Measurements from ENCODE around the gene CHCHD4.

Gene CHCHD4

DNA sequence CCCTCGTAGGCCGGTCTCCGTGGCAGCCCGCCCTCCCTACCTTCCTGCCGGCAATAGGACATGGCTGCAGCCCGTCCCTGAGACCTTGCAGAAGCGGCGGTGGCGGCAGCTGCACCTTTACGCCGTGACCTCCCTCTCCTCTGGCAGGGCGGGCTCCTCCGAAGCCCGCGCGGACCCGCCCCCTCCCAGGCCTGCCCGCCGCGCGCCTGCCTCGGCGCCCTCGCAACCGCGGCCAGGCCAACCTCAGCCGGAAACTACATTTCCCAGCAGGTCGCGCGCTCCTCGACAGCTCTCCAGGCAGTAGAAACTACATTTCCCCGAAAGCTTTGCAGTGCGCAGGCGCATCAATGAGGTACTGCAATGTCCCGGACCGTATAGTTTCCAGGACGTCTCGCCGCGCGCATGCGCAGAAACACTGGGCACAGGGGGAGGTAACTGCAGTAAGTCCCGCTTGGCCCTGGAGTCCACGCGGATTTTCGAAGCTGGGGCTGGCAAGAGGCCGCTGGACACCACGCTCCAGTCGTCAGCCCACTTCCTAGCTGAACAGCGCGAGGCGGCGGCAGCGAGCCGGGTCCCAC lies at the start of gene CHCHD4, which contains the start of gene TMEM43:
Gene CHCHD4, minus strand, starts transcription at position 256 of the 578 bp plus-strand sequence. Its CDS starts 194 bp downstream, at position 62.
Gene TMEM43, plus strand, starts transcription at position 438 of the 578 bp plus-strand sequence. CDS start 142 bp downstream, outside the sequence.
- intact Hi-C loops (cut with DNase I) = loop anchor here (5.0 to 10.0 kb wide), 2 partner anchors 227 to 530 kb away; partner anchors contain the start of gene CCDC174
- DNase-seq = peak; percentile 95 to 100 (median 100)

DNA sequence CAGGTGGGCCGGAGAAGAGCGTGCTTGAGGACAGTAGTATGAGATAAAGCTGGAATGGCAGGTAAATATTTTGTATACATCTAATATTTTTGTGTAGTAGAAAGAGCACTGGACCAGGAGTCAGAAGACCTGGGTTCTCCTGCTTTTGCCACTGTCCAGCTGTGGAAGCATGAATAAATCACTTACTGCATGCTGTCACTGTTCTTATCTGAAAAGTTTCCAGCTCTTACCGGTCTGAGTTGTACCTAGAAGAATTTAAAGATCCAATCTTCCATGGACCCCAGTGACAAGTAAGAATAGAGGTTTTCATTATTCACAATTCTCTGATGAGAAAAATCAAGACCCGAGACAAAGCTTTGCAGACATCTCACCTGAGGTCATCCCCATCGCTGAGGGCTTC lies 47.8 kb upstream of the CHCHD4 start:
- intact Hi-C loops (cut with DNase I) = no loop called here
- no peak for DNase-seq

DNA sequence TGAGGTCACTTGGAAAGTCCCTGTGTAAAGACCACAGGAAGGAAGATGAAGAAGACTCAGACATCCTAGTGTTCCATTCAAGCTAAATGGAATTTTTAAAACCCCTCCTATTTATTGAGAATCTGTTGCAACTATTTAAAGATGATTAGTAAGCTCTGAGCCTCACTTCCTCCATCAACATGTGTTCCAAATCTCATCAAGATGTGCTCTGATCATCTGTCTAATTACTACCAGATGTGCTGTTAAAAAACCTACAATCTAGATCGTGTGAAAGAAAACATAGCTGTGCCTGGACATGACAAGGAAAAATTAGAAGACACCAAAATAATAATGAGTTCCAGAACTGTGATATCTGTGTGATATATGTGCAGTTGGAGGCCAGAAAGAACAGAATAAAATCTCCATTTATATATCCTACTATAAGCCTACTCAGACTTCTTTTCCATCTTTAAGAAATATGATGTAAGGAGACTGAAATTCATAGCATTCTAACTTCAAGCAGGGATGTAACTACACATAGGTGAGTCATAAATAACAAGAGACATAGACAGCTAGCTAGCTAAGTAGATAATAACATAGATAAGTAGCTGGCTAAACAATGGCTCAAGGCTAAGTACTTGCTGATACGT lies 46.0 kb upstream of the CHCHD4 start:
- no peak for DNase-seq
- intact Hi-C loops (cut with DNase I) = no loop called here

DNA sequence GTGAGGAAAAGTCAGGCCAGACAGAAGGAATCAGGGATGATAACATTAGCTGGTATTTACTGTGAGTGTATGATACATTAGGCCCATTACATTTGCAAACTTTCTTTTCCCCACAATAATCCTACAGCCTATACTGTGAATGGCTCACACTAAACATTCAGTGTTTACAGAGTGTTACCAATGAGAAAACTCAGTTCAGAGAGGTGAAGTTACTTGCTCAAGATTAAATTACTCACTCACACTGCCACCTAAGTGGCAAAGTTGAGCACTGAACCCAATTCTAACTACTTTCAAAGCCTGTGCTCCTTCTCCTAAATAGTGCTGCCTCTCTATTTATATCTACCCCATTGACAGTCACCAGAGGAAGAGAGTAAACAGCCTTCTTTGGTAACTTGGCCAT lies 45.2 kb upstream of the CHCHD4 start:
- no peak for DNase-seq
- intact Hi-C loops (cut with DNase I) = no loop called here

DNA sequence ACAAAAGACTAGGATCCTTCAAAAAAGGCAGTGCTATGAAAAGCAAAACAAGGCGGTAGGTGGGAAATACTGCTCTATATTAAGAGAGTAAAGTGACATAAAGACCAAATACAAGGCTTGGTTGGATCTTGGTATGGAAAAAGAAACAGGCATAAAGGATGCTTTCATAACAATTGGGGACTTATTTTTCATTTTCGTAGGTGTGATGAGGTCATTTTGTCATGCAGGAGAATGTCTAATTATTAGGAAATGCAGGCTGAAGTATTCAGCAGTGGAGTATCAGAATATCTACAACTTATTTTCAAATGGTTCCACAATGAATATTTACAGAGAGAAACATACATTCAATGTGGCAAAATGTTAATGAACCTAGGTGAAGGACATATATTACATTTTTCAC lies 44.8 kb upstream of the CHCHD4 start:
- no peak for DNase-seq
- intact Hi-C loops (cut with DNase I) = no loop called here

DNA sequence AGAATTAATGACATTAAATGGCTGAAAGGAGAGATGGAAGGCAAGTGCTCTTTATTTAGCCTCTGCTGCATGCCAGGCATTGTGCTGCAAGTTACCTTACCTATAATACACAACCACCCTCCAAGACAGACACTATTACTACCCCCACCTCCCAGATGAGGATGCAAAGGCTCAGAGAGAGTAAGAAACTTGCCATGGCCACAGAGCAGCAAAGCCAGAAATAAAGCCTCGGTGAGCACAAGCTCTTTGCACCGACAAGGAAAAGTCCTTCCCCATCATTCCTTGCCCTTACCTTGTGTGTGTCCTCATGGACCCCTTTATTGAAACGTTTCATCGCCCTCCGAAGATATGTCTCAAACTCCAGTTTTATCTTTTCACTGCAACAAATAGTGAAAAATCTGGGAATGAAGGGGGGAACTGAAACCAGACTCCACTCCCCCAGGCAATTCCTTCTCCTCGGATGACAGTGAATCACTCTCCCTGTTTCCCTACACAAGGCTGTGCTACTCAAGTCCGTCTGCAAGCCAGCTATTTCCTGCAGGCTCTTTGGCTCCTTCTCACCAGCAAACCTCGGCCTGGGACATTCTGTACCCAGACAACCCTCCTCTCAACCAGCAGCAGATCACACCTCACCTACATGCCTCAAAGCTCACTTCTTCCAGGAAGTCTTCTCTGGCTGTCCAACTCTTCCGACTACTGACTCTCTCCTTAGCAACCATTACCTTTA lies 42.4 kb upstream of the CHCHD4 start:
- no peak for DNase-seq
- intact Hi-C loops (cut with DNase I) = no loop called here

DNA sequence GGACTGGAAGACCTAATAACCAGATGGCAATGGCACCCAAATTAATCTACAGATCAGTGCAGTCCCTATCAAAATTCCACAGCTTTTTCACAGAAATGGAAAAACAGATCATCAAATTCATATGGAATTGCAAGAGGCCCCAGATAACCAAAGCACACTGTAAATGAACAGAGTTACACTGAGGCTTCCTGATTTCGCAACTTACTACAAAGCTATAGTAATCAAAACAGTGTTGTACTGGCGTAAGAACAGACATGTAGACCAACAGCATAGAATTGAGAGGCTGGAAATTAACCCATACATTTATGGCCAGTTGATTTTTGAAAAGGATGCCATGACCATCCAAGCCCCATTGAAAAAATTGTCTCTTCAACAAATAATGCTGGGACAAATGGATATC lies 37.5 kb upstream of the CHCHD4 start:
- intact Hi-C loops (cut with DNase I) = no loop called here
- DNase-seq = no peak

DNA sequence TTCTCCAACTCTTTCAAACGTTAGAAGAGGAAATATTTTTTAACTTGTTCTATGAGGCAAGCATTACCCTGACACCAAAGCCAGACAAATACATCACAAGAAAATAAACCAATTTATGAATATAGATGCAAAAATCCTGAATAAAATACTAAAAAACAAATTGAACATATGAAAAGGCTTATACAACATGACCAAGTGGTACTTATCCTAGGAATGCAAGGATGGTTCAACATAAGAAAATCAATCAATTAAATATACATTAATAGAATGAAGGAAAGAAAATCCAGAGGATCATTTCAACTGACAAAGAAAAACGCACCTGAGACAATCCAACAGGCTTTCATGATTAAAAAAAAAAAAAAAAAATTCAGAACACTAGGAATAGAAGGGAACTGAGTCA lies 36.6 kb upstream of the CHCHD4 start:
- intact Hi-C loops (cut with DNase I) = no loop called here
- DNase-seq = no peak

DNA sequence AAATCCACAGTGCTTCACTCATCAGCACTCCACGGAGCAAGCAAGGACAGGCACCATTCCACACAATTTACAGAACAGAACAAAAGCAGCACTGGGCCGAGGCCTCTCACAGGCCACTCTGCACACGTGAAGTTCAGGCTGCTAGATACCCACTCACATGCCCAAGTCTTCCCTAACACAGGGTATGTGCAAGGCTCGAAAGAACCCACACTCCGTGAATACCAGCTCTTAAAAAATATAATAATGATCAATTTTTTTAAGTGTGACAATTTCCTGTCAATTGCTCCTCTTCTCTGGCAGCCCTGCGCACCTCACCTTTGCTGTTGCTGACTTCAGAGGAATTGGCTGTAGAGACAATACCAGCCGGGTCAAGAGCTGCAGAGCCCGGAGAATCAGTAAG lies 34.8 kb upstream of the CHCHD4 start:
- no peak for DNase-seq
- intact Hi-C loops (cut with DNase I) = no loop called here

DNA sequence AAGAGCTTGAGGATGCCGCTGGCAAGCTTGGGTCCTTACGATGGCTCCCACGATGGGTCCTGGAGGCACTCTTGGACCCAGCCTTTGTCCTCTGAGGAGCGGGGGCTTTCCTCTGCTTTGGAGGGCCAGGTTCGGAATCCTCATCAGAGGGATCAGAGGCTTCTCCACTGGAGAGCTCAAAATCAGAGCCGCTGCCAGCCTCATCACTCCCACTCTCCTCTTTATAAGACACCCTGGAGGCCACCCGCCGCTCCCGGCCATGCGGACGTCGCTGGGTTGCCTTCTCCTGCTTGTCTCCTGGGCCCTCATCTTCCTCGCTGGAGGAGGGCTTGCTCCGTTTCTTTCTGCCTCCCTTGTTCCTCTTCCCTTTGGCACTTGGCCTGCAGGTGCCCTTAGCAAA lies 33.7 kb upstream of the CHCHD4 start:
- intact Hi-C loops (cut with DNase I) = no loop called here

DNA sequence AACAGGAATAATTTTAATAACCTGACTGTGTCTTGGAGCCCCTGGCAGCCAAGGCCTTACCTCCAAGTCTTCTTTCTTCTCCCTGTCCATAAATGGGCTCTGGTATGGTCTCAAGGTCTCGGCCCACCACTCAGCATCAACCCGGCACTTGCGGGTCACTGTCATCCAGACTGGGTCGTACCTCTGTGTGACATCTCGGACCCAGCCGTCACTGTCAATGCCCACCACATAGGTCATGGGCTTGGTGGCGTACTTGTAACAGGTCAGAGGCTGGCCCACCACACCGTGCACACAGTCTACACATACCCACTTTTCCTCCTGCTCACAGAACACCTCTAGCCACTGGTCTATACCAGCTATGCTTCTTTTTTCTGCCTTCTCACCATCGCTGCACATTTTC lies 33.3 kb upstream of the CHCHD4 start:
- no peak for DNase-seq
- intact Hi-C loops (cut with DNase I) = no loop called here

More for the DNA sequence above, 33.7 kb upstream of the CHCHD4 start:
- DNase-seq = no peak

DNA sequence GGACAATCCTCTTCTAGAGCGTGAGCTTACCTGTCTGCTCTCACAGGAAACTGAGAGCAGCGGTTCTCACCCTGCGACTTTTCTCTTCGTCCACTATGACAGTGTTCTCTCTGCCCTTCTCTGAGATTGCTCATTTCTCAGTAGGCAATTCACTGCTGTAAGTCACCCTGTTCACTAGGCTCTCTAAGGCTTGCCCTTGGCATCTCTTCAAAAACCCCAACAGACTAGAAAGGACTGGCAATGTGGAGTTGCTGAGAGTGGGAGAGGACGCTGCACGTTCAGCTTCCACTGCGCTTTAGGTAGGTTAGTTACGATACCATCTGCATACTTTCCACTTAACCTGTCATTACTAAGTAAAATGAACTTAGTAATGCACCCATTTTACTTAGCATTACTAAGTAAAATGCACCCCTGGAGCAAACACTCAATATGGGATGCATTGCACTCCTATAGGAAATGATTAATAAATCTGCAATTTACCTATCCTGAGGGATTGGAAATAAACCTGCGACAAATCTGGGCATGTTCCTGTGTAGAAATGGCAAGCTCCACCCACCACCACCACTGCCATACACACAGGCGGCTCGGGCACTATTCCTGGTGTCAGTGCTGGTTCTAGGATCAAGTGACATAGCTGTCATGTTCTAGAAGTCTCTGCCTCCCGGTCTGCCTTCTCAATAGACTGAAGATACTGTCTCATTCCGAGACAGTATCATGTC lies 32.3 kb upstream of the CHCHD4 start:
- no peak for DNase-seq
- intact Hi-C loops (cut with DNase I) = no loop called here

DNA sequence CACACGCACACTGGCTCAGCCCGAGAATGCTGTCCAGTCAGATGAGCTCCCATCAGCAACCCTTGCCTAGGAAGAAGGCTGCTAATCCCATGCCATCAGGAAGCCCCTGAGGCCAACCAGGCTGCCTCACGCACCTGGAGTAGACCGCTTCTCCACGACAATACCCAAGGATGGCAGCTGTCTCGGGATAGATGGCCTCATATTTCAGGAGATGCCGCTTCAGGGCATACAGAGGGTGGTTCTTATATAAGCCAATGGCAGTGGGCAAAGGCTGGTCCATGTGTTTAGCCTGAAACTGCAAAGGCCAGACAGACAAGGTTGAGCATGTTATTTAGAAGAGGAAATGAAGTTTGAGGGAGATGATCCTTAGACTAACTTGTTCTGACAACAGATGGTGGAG lies 31.5 kb upstream of the CHCHD4 start:
- intact Hi-C loops (cut with DNase I) = no loop called here

DNA sequence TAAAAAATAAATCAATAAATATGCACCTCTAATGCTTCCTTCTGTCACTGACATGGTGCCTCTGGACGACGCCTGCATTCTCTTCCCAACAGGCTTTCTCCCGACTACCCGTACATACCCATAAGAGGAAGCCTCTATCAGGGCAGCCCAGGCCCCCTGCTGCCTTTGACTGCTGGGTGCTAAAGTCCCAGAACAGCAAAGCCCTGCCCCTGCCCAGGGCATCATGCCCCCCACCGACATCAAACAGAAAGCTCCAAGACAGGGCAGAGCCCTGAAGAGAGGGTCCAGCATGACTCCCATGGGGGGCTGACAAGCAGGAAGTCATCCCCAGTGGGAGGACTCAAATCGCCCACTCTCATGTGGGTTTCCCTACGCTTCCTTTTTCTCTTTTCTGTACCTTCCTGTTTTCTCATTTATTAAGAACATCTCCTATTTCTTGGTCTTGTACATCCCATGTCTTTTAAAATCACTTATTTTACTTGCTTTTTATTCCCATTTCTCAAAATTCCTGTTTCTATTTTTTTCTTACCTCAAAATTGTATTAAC lies 30.3 kb upstream of the CHCHD4 start:
- peak in 1 of 42 donors; percentile 41 for DNase-seq
- intact Hi-C loops (cut with DNase I) = no loop called here

More for the DNA sequence above, 31.5 kb upstream of the CHCHD4 start:
- no peak for DNase-seq

DNA sequence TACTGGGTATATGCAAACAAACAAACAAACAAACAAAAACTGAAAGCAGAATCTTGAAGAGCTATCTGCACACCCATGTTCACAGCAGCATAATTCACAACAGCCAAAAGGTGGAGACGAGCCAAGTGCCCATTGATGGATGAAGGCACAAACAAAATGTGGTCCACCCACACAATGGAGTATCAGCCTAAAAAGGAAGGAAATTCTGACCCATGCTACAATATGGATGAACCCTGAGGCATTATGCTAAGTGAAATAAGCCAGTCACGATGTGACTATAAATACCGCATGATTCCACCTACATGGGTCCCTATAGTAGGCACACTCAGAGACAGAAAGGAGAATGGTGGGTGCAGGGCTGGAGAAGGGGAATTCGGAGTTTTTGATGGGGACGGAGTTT lies 29.6 kb upstream of the CHCHD4 start:
- intact Hi-C loops (cut with DNase I) = no loop called here

DNA sequence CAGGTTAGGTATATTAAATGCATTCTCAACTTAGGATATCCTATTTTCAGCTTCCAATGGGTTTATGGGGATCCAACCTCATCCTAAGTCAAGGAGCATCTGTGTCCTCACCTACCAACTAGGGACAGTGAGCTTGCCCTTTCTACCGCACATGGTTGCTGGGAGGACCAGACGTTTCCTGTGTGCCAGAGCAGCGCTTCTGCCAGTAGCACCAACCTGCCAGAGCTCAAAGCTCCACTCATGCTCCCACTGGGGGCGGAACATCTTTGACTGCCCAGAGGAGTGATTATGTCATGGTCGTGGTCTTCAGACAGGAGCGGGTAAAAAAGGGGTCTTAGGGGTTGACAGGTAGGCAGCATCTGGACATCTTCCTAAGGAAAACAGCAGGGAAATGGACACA lies 29.0 kb upstream of the CHCHD4 start:
- intact Hi-C loops (cut with DNase I) = no loop called here
- DNase-seq = peak in 1 of 42 donors; percentile 22

More for the DNA sequence above, 29.6 kb upstream of the CHCHD4 start:
- DNase-seq = peak in 1 of 42 donors; percentile 16

DNA sequence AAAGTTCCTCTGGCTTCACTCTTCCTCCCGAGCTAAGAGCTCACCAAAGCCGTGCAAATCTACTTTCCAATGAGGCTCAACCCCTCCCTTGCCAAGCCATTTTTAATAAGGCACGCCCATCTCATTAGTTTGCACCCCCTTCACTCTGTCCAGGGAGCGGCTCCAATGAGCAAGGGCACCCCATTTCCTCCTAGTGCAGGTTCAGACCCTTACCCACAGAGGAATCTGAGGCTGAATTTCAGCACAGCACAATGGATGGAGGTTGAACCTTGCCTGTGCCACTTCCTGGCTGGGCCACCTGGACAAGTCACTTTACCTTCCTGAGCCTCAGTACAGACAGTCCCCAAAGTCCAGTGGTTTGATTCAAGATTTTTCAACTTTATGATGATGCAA lies 28.3 kb upstream of the CHCHD4 start:
- no peak for DNase-seq
- intact Hi-C loops (cut with DNase I) = no loop called here

DNA sequence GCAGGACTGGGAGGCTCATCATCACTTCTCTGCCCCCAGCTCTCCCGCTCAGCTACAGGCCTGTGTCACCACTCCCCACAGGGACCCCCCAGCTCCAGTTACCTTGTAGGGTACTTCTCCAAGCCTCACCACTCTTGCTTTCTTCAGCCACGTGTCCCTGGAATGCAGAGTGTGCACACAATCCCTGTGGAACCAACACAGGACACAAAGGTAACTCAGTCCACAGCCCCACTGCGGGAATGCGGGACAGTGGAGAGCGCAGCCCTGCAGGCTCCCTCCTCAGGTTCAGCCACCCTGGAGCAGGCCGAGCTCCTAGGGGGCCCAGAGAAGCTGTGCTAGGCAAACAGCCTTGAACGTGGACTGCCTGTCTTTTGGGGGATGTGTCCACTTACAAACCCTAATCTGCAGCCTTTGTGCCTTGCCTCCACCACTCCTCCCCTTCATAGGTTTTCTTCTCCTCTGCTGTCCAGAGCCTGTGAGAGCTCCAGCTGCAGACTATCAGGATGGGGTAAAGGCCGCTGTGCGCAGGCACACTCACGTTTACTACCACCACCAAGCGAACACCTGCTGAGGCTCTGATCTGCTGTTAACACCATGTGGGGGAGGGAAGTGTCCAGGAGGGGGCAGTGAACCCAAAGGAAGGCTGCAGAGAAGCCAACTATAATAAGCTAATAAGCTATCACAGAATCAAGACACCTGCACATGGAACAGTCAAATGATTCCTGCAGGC lies 27.7 kb upstream of the CHCHD4 start:
- DNase-seq = peak in 1 of 42 donors; percentile 29
- intact Hi-C loops (cut with DNase I) = no loop called here

All from head of caudate nucleus (tissue), 42 donors.